Myocyte (in vitro differentiated cells): Measurements from ENCODE around the gene ELL3. TPM values are rescaled to one million over a fixed set of nuclear protein-coding genes. Genes with fewer than 3 reads are reported as not detected.
A peak's percentile ranks its signal among the peaks of the same experiment; 100 is the strongest.
"Not testable (repeated sequence)": the region's sequence is repeated elsewhere in the genome, so short reads cannot be mapped to it uniquely, and the experiment has no call there.

Experiments
- DNase-seq: peaks from one replicate; pipeline ENCODE4 v3.0.0-alpha.2; 2012; ENCODE audit warnings: low read depth
- polyA plus RNA-seq: library from polyadenylated mRNA; unstranded; fragments of >200 nt; gene quantifications from one replicate; pipeline ENCODE4 v1.2.1, GENCODE V29; 2012; ENCODE audit warnings: missing spikeins
- total RNA-seq: library from RNA; depleted of rRNA; stranded (reverse); fragments of >200 nt; gene quantifications from 2 replicates; pipeline ENCODE4 v1.2.3, GENCODE V29; 2014

Gene ELL3, protein sequence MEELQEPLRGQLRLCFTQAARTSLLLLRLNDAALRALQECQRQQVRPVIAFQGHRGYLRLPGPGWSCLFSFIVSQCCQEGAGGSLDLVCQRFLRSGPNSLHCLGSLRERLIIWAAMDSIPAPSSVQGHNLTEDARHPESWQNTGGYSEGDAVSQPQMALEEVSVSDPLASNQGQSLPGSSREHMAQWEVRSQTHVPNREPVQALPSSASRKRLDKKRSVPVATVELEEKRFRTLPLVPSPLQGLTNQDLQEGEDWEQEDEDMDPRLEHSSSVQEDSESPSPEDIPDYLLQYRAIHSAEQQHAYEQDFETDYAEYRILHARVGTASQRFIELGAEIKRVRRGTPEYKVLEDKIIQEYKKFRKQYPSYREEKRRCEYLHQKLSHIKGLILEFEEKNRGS
- total RNA-seq = 2.2 and 2.7 TPM in 2 replicates
- polyA plus RNA-seq = 4.1 TPM

GRCh38 chr15:43776718-43777266 is at the start of gene ELL3:
Gene ELL3 (minus strand): TSS chr15:43776966. CDS start chr15:43776901, 65 bp downstream.
- DNase-seq = no peak

DNA sequence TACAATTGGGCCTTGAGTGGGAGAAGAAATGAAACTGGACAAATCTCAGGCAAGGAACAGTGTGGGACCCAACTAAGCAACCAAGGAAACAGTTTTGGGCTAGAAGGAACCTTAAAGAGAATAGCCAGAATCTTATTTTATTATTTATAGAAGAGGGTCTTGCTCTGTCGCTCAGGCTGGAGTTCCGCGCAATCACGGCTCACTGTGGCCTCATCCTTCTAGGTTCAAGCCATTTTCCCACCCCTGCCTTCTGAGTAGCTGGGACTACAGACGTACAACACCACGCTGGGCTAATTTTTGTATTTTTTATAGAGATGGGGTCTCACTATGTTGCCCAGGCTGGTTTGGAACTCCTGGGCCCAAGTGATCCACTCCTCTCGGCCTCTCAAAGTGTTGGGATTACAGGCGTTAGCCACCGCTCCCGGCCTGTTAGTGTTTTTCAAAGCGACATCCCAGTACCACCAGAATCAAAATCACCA is 49.3 kb upstream of the ELL3 start:
- DNase-seq = no peak

- DNase-seq = not testable (repeated sequence)
Measured at GRCh38 chr15:43825305-43825704, 48.5 kb upstream of the ELL3 start.

DNA sequence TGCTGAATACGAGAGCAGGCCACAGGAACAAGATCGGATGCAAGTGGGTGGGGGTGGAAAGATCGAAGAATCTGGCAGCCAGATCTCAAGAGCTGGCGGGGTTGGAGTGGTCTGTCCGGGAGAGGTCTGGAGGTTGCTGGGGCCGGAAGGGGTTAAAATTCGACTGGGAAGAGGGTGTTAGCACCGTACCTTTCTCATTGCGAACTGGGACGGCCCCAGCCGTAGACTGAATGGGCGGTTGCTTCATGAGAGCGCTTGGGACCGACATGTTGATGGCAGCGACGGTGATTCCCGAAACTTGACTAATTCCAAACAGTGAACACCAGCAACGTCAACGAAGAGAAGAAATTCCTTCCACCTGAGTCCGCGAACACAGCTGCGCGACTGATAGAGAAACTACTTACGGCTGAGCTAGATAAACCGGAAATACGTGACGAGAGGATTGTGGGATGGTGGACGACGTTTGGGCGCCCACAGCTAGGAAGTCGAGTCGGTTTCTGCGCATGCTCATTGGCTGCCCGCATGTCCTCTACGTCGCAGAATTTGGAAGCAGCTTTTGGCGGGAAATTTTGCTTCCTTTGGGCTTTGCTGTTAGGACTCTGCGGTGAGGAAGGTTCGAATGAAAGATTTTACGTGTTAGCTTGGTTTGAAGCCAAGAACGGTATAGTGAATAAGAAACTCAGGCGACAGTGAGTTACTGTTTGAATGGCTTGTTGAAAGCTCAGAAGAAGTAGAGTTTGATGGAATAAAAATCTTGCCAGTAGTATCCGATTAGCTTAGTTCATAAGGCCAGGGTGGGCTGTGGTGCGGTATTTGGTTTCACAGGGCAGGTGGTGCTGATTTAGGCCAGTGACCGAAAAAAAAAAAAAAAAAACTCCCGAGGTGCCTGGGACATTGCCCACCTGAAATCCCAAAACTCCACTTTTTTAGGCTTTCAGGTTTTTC is 47.8 kb upstream of the ELL3 start, which contains the start of gene MFAP1:
MFAP1 (minus strand) TSS at position 389 of the 945 bp plus-strand sequence; CDS start at position 268, 121 bp downstream.
- peak; percentile 97 for DNase-seq

GRCh38 chr15:43821505-43821904 is 44.7 kb upstream of the ELL3 start:
- DNase-seq = no peak

DNA sequence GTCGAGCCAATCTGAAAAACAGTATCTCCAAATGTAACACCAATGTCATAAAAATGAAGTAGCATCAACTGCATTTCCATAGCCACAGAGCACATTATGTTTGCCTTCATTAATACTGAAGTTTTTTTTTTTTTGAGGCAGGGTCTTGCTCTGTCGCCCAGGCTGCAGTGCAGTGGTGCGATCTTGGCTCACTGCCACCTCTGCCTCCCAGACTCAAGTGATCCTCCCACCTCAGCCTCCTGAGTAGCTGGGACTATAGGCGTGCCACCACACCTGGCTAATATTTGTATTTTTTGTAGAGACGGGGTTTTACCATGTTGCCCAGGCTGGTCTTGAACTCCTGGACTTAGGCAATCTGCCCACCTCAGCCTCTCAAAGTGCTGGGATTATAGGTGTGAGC is 38.3 kb upstream of the ELL3 start:
- DNase-seq = not testable (repeated sequence)

- no peak for DNase-seq
Measured at GRCh38 chr15:43808960-43809678, 32.4 kb upstream of the ELL3 start.

DNA sequence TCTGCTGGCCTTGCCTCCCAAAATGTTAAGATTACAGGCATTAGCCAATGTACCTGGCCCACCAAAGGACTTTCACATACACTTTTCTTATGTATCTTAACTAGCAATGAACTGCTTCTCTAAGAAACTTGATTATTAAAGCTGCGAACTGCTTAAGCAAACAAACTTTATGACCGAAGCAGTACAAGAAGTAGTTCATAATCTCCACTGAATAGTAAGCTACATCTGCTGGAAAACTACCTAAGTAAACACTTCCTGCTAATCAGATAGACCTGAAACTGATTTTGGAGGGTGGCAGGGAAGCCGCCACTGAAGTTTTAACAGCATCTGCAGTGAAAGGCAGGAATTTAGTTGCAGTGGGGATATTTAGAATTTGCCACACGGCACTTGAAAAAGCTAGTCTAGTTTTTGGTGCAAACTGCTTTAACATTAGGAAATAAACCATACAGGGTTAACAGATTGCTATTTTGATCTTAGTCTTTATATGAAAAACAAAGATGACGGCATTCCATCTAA is 31.7 kb upstream of the ELL3 start:
- DNase-seq = no peak

DNA sequence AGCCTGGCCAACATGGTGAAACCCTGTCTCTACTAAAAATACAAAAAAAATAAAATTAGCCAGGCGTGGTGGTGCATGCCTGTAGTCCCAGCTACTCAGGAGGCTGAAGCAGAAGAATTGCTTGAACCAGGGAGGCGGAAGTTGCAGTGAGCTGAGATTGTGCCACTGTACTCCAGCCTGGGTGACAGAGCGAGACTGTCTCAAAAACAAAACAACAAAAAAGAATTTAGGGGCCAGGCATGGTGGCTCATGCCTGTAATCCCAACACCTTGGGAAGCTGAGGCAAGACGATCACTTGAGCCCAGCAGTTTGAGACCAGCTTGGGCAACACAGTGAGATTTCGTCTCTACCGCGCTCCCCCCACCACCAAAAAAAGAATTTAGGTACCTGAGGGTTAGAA is 25.9 kb upstream of the ELL3 start:
- DNase-seq = not testable (repeated sequence)

- DNase-seq = peak; percentile 90
Measured at GRCh38 chr15:43800286-43801141, 23.7 kb upstream of the ELL3 start, which contains the start of gene HYPK. Gene HYPK (plus strand): TSS chr15:43800599. CDS start chr15:43800623, 24 bp downstream.

GRCh38 chr15:43799945-43800285 is 23.1 kb upstream of the ELL3 start, which contains the start of gene SERINC4:
Gene SERINC4 (minus strand): TSS chr15:43800220. CDS start chr15:43799986, 234 bp downstream.
- no peak for DNase-seq

GRCh38 chr15:43799209-43799944 is 22.6 kb upstream of the ELL3 start:
- DNase-seq = no peak

- DNase-seq = no peak
Measured at GRCh38 chr15:43796566-43796965, 19.8 kb upstream of the ELL3 start.

- no peak for DNase-seq
Measured at GRCh38 chr15:43795997-43796396, 19.2 kb upstream of the ELL3 start.

DNA sequence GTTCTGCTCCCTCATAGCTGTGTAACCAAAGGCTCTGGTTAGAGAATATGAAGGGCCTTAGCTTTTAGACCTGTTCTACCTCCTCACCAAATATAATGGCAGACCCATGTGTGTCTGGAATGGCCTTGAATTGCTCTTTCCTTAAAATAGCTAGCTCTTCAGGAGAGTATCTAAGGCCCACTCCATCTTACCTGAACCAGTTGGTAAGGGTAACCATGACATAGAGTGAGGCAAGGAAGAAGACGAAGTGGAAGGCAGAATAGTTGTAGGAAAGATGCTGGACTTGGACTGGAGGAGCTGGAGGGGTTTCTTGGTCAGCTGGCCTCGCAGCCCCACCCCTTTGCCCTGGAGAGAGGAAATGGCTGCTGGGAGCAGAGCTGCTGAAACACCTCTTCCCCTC is 18.4 kb upstream of the ELL3 start:
- DNase-seq = no peak

- DNase-seq = peak; percentile 74
Measured at GRCh38 chr15:43794269-43795037, 17.7 kb upstream of the ELL3 start.

DNA sequence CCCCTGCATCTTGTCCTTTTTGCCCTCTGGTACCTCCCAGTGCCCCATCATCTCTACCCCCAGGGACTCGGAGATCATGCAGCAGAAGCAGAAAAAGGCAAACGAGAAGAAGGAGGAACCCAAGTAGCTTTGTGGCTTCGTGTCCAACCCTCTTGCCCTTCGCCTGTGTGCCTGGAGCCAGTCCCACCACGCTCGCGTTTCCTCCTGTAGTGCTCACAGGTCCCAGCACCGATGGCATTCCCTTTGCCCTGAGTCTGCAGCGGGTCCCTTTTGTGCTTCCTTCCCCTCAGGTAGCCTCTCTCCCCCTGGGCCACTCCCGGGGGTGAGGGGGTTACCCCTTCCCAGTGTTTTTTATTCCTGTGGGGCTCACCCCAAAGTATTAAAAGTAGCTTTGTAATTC is 16.9 kb upstream of the ELL3 start:
- no peak for DNase-seq
